Astrocyte (in vitro differentiated cells and primary cell): ENCODE data around the gene TEX36.

Experiments
- CTCF ChIP-seq: IDR thresholded peaks from 2 replicates; pipeline ENCODE4 v1.5.1; 2011; ENCODE audit warnings: low read depth, mild to moderate bottlenecking, inconsistent platforms, low read length, moderate library complexity; ENCODE audit not compliant: insufficient read depth
- EZH2 ChIP-seq: IDR thresholded peaks from 2 replicates; pipeline ENCODE4 v1.6.1; 2012; ENCODE audit warnings: mild to moderate bottlenecking, low read length, inconsistent platforms; ENCODE audit not compliant: insufficient read depth

DNA sequence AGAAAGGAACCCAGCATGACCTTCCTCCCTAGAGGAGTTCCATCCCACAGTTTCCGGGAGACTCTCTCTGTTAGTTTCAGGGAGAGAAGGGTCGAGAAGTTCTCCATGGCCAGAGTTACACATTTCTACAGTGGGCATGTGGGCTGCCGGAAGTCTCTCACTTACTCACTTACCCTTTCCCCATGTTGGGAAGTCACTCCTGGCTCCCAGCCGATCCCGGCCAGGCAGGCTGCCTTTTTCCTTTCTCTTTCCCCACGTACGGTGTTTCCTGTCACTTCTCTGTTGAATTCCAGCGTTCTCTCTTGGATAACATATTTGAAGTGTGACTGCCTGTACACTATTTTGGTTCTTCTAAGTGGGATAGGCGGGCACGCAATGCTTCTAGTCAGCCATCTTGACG, 3.5 kb downstream of the TEX36 start:
- TF ChIP-seq CTCF: no peak
- TF ChIP-seq EZH2: no peak
